Stimulated activated CD4-positive, alpha-beta T cell treated with anti-CD3 and anti-CD28 coated beads, Interleukin-1b, Interleukin-23, amount 100 ng/mL, for 48 hours (primary cell): ENCODE results near the gene SLC46A2.

Experiments used
- DNase-seq: peaks from one replicate; pipeline ENCODE4 v3.0.0-alpha.2; 2020

The SLC46A2 gene

GRCh38 chr9:112885324-112885723 is 5.4 kb downstream of the SLC46A2 start:
- DNase-seq: no peak

GRCh38 chr9:112884721-112885120 is 6.0 kb downstream of the SLC46A2 start:
- no peak for DNase-seq

GRCh38 chr9:112884101-112884500 is 6.6 kb downstream of the SLC46A2 start:
- no peak for DNase-seq

GRCh38 chr9:112881331-112881730 is 9.3 kb downstream of the SLC46A2 start:
- no peak for DNase-seq

GRCh38 chr9:112880650-112881049 is 10.0 kb downstream of the SLC46A2 start:
- no peak for DNase-seq

- no peak for DNase-seq
These were observed 11.9 kb downstream of the SLC46A2 start for GRCh38 chr9:112878752-112879151.

- DNase-seq: no peak
These were observed 16.8 kb downstream of the SLC46A2 start for GRCh38 chr9:112873773-112874405.

GRCh38 chr9:112872019-112872418 is 18.7 kb downstream of the SLC46A2 start:
- DNase-seq: no peak

GRCh38 chr9:112870556-112870955 is 20.1 kb downstream of the SLC46A2 start:
- no peak for DNase-seq

- no peak for DNase-seq
These were observed 20.8 kb downstream of the SLC46A2 start for GRCh38 chr9:112869917-112870316.

GRCh38 chr9:112869041-112869529 is 21.6 kb downstream of the SLC46A2 start:
- DNase-seq: no peak

- no peak for DNase-seq
These were observed 22.2 kb downstream of the SLC46A2 start for GRCh38 chr9:112868461-112868860.

- DNase-seq: peak; percentile 43
These were observed 23.2 kb downstream of the SLC46A2 start for GRCh38 chr9:112867275-112867991.

- no peak for DNase-seq
These were observed 23.9 kb downstream of the SLC46A2 start for GRCh38 chr9:112866662-112867274.

- DNase-seq: no peak
These were observed 25.7 kb downstream of the SLC46A2 start for GRCh38 chr9:112864982-112865381.

GRCh38 chr9:112864403-112864802 is 26.3 kb downstream of the SLC46A2 start:
- DNase-seq: no peak

- no peak for DNase-seq
These were observed 26.9 kb downstream of the SLC46A2 start for GRCh38 chr9:112863746-112864145.

GRCh38 chr9:112863214-112863613 is 27.5 kb downstream of the SLC46A2 start:
- no peak for DNase-seq

GRCh38 chr9:112861638-112862555 is 28.8 kb downstream of the SLC46A2 start:
- DNase-seq: no peak

- no peak for DNase-seq
These were observed 29.5 kb downstream of the SLC46A2 start for GRCh38 chr9:112861155-112861554.

GRCh38 chr9:112860451-112860850 is 30.2 kb downstream of the SLC46A2 start:
- DNase-seq: no peak

GRCh38 chr9:112858625-112859147 is 32.0 kb downstream of the SLC46A2 start:
- no peak for DNase-seq

- no peak for DNase-seq
These were observed 32.7 kb downstream of the SLC46A2 start for GRCh38 chr9:112858005-112858404.
